DND-41 (cell line): Measurements from ENCODE around the gene ALAS1.

Experiments used
- ATAC-seq: fragments of 200-7000 bp; cut with Tn5 transposase; 3 replicates; pipeline ENCODE4 v1.9.1; 2021; ENCODE audit warnings: low read depth; ENCODE audit not compliant: insufficient read depth
- DNase-seq: peaks from one replicate; pipeline ENCODE4 v3.0.0-alpha.2; 2020
- H2AFZ ChIP-seq: 2 replicates; pipeline ENCODE4 v1.6.0; 2012; ENCODE audit warnings: low read depth, low read length
- H3K27ac ChIP-seq: 2 replicates; pipeline ENCODE4 v1.5.1; 2012; ENCODE audit warnings: low read length, inconsistent platforms
- H3K27me3 ChIP-seq: fragments of 200-600 bp; sonication (generic); 2 replicates; pipeline ENCODE4 v1.6.0; 2012; ENCODE audit warnings: low read length, mild to moderate bottlenecking, inconsistent platforms; ENCODE audit not compliant: insufficient read depth, poor library complexity
- H3K36me3 ChIP-seq: 2 replicates; pipeline ENCODE4 v1.5.1; 2012; ENCODE audit warnings: low read length, inconsistent platforms; ENCODE audit not compliant: insufficient read depth
- H3K4me1 ChIP-seq: 2 replicates; pipeline ENCODE4 v1.5.1; 2012; ENCODE audit warnings: mild to moderate bottlenecking, low read length; ENCODE audit not compliant: insufficient read depth
- H3K4me2 ChIP-seq: 2 replicates; pipeline ENCODE4 v1.6.0; 2012; ENCODE audit warnings: mild to moderate bottlenecking, moderate library complexity, low read length, inconsistent platforms; ENCODE audit not compliant: insufficient read depth
- H3K4me3 ChIP-seq, 2 experiments: fragments of 200-600 bp in 1 of 2; shearing (Covaris generic) in 1 of 2; 2 replicates each; pipeline ENCODE4 v1.5.1; 2012 to 2016; ENCODE audit warnings: inconsistent platforms in 2 of 2, low read length in 2 of 2, mild to moderate bottlenecking in 2 of 2, low read depth in 1 of 2, moderate library complexity in 1 of 2
- H3K79me2 ChIP-seq: 2 replicates; pipeline ENCODE4 v1.6.0; 2012; ENCODE audit warnings: low read length, inconsistent platforms; ENCODE audit not compliant: insufficient read depth
- H3K9ac ChIP-seq: 2 replicates; pipeline ENCODE4 v1.6.0; 2012; ENCODE audit warnings: low read depth, mild to moderate bottlenecking, inconsistent platforms, low read length, moderate library complexity
- H3K9me3 ChIP-seq: 2 replicates; pipeline ENCODE4 v1.5.1; 2012; ENCODE audit warnings: low read length, moderate library complexity, mild to moderate bottlenecking, inconsistent platforms; ENCODE audit not compliant: insufficient read depth, severe bottlenecking
- H4K20me1 ChIP-seq: 2 replicates; pipeline ENCODE4 v1.6.0; 2012; ENCODE audit warnings: low read length; ENCODE audit not compliant: insufficient read depth
- EZH2 ChIP-seq: IDR thresholded peaks from 3 replicates; pipeline ENCODE4 v1.6.1; 2012; ENCODE audit warnings: borderline replicate concordance, low read depth, mild to moderate bottlenecking, moderate library complexity, low read length, inconsistent platforms; ENCODE audit not compliant: severe bottlenecking
- TF ChIP-seq, protein P1 (sequence below): IDR thresholded peaks from 2 replicates; pipeline ENCODE4 v1.5.1; 2012; ENCODE audit warnings: borderline replicate concordance, low read length, moderate library complexity, mild to moderate bottlenecking; ENCODE audit not compliant: poor library complexity, severe bottlenecking; ENCODE audit errors: extremely low read depth

Gene ALAS1

DNA sequence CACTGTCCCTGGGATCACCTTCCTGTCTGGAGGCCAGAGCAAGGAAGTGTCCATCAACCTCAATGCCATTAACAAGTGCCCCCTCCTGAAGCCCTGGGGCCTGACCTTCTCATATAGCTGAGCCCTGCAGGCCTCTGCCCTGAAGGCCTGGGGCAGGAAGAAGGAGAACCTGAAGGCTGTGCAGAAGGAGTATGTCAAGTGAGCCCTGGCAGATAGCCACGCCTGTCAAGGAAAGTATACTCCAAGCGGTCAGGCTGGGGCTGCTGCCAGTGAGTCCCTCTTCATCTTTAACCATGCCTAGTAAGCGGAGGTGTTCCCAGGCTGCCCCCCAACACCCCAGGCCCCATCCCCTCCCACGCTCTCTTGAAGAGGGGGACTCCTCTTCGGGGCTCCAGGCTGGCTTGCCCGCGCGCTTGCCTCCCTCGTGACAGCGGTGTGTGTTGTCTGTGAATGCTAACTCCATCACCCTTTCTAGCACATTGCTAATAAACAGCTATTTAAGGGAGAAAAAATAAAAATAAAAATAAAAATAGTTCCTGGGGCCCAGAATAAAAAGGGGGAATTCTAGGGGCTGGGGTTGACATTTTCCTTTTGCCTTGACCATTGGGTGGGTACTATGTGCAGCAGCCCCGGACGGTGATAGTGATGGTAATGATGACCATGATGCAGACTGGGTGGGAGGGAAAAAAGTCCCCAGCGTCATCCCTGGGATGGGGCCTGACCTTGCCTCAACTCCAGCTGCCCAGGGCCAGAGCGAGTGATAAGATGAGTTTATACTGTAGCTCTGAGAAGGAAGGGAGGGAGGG lies 3.3 kb upstream of the ALAS1 start:
- H3K4me2 ChIP-seq = no peak overlapping the region
- peaks cover 22% of the 10 kb centered on the region for H3K4me1 ChIP-seq
- no peaks in the 10 kb centered on the region for H3K27me3 ChIP-seq
- no peak overlapping the region for H3K27ac ChIP-seq
- TF ChIP-seq, protein P1, sequence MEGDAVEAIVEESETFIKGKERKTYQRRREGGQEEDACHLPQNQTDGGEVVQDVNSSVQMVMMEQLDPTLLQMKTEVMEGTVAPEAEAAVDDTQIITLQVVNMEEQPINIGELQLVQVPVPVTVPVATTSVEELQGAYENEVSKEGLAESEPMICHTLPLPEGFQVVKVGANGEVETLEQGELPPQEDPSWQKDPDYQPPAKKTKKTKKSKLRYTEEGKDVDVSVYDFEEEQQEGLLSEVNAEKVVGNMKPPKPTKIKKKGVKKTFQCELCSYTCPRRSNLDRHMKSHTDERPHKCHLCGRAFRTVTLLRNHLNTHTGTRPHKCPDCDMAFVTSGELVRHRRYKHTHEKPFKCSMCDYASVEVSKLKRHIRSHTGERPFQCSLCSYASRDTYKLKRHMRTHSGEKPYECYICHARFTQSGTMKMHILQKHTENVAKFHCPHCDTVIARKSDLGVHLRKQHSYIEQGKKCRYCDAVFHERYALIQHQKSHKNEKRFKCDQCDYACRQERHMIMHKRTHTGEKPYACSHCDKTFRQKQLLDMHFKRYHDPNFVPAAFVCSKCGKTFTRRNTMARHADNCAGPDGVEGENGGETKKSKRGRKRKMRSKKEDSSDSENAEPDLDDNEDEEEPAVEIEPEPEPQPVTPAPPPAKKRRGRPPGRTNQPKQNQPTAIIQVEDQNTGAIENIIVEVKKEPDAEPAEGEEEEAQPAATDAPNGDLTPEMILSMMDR = no peak
- TF ChIP-seq EZH2 = no peak
- peaks cover 18% of the 10 kb centered on the region for H3K79me2 ChIP-seq
- H2AFZ ChIP-seq = no peak overlapping the region
- no peak overlapping the region for H3K9ac ChIP-seq
- H3K9me3 ChIP-seq = no peaks in the 10 kb centered on the region
- 0 out of 2 replicates have a peak, but pooled peaks cover 3% of the 10 kb centered on the region for H4K20me1 ChIP-seq
- DNase-seq = no peak
- peaks cover 5% of the 10 kb centered on the region for H3K36me3 ChIP-seq
- no peak overlapping the region for H3K4me3 ChIP-seq
- no peak for ATAC-seq

DNA sequence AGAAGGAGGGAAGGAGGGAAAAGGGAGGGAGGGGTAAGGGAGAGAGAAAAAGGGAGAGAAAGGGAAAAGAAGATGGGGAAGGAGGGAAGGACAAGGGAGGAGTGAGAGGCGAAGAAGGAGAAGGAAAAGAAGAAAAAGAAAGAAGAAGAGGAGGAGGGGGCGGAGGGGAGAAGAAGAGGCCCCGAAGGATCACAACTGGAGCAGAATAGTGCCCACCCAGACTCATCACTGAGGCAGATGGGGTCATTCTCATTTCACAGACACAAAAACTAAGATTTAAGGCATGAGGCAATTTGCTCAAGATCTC lies 2.7 kb upstream of the ALAS1 start:
- H2AFZ ChIP-seq = no peak overlapping the region
- no peak overlapping the region for H3K27ac ChIP-seq
- H3K4me3 ChIP-seq = no peak overlapping the region
- DNase-seq (no peak), ATAC-seq (no peak)
- H3K4me2 ChIP-seq = no peak overlapping the region
- H3K4me1 ChIP-seq = peaks cover 24% of the 10 kb centered on the region
- no peaks in the 10 kb centered on the region for H3K9me3 ChIP-seq
- H4K20me1 ChIP-seq = 0 out of 2 replicates have a peak, but pooled peaks cover 3% of the 10 kb centered on the region
- H3K79me2 ChIP-seq = peaks cover 22% of the 10 kb centered on the region
- peaks cover 7% of the 10 kb centered on the region for H3K36me3 ChIP-seq
- no peak overlapping the region for H3K9ac ChIP-seq
- TF ChIP-seq, protein P1 = no peak
- TF ChIP-seq EZH2 = no peak
- no peaks in the 10 kb centered on the region for H3K27me3 ChIP-seq

DNA sequence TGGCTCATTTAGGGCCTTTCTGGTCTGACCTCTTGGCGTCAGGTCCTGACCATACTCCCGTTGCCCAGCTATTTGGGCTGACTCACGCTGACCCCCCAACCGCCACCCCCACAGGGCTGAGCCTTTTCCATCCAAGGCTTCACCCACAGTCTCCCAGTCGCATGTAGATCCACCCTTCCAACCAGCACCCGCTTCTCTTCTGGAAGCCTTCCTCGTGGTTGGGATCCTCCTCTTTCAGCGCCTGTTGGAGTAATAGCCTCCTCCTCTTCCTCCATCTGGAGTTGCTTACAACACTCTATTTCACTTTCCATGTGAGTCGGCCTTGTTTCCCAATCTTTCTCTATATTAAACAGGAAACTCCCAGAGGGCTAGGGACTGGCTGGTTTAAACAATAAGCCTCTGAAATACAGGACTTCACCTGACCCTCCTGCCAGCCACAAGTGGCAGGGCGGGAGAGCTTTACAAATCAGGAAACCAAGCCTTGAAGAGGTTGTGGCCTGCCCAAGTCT lies 2.1 kb upstream of the ALAS1 start:
- DNase-seq (no peak), ATAC-seq (no peak)
- no peak overlapping the region for H3K27ac ChIP-seq
- 0 out of 2 replicates have a peak, but pooled peaks cover 3% of the 10 kb centered on the region for H4K20me1 ChIP-seq
- peaks cover 29% of the 10 kb centered on the region for H3K4me1 ChIP-seq
- no peak overlapping the region for H3K4me2 ChIP-seq
- TF ChIP-seq, protein P1 = no peak
- no peak for TF ChIP-seq EZH2
- peaks cover 24% of the 10 kb centered on the region for H3K79me2 ChIP-seq
- H2AFZ ChIP-seq = no peak overlapping the region
- peaks cover 10% of the 10 kb centered on the region for H3K36me3 ChIP-seq
- H3K27me3 ChIP-seq = no peaks in the 10 kb centered on the region
- no peak overlapping the region for H3K4me3 ChIP-seq
- no peaks in the 10 kb centered on the region for H3K9me3 ChIP-seq
- no peak overlapping the region for H3K9ac ChIP-seq
